Fibroblast of the aortic adventitia (primary cell): ENCODE data around the gene UBE2D1. TPM values are rescaled to one million over a fixed set of nuclear protein-coding genes. Genes with fewer than 3 reads are reported as not detected.

Experiments
- DNase-seq: peaks from one replicate; pipeline ENCODE4 v3.0.0-alpha.2; 2010; ENCODE audit warnings: low read depth
- H3K4me3 ChIP-seq: 2 replicates; pipeline ENCODE4 v1.5.1; 2011; ENCODE audit warnings: low read depth, mild to moderate bottlenecking, control low read depth, low read length, moderate library complexity
- CTCF ChIP-seq: IDR thresholded peaks from 2 replicates; pipeline ENCODE4 v1.5.1; 2011; ENCODE audit warnings: mild to moderate bottlenecking, low read length, control low read depth, inconsistent platforms; ENCODE audit not compliant: insufficient read depth
- total RNA-seq: library from RNA; depleted of rRNA; stranded (reverse); fragments of >200 nt; gene quantifications from 2 replicates; pipeline ENCODE4 v1.2.3, GENCODE V29; 2012; ENCODE audit warnings: low replicate concordance

Gene UBE2D1
- total RNA-seq, 1 donor: 25.0 TPM

GRCh38 chr10:58331646-58332045, 3.2 kb upstream of the UBE2D1 start:
- DNase-seq: no peak
- H3K4me3 ChIP-seq: no peak overlapping the region
- TF ChIP-seq CTCF: no peak

- no peak for TF ChIP-seq CTCF
- DNase-seq: peak; percentile 26
- H3K4me3 ChIP-seq: peak overlapping the region; percentile 81
Observed at GRCh38 chr10:58335306-58336005, 650 bp downstream of the UBE2D1 start.

GRCh38 chr10:58336242-58336641, 1.4 kb downstream of the UBE2D1 start:
- peak overlapping the region; percentile 81 for H3K4me3 ChIP-seq
- no peak for DNase-seq
- TF ChIP-seq CTCF: no peak

GRCh38 chr10:58341422-58341821, 6.6 kb downstream of the UBE2D1 start:
- no peak for DNase-seq
- no peak for TF ChIP-seq CTCF
- no peak overlapping the region for H3K4me3 ChIP-seq

- no peak for TF ChIP-seq CTCF
- H3K4me3 ChIP-seq: no peak overlapping the region
- DNase-seq: no peak
Observed at GRCh38 chr10:58341947-58342346, 7.1 kb downstream of the UBE2D1 start.

GRCh38 chr10:58347967-58348366, 13.2 kb downstream of the UBE2D1 start:
- no peak for DNase-seq
- no peak overlapping the region for H3K4me3 ChIP-seq
- TF ChIP-seq CTCF: no peak

GRCh38 chr10:58348571-58349033, 13.8 kb downstream of the UBE2D1 start:
- TF ChIP-seq CTCF: no peak

More at GRCh38 chr10:58348571-58349033, 13.8 kb downstream of the UBE2D1 start:
- DNase-seq: no peak
- no peak overlapping the region for H3K4me3 ChIP-seq
